Ovary (tissue), 9 donors: ENCODE data around the gene AP1S3. TPM values are rescaled to one million over a fixed set of nuclear protein-coding genes. Genes with fewer than 3 reads are reported as not detected.

Experiments used
- DNase-seq, 5 donors: peaks; one replicate each; pipeline ENCODE4 v3.0.0-alpha.2; 2019 to 2020
- H3K27ac ChIP-seq, 2 donors: fragments of 200-600 bp; one replicate each; pipeline versions ENCODE4 v1.5.1 to v1.8.0; 2019 to 2022
- H3K27me3 ChIP-seq: fragments of 200-600 bp; one replicate; pipeline ENCODE4 v1.8.0; 2022
- H3K36me3 ChIP-seq: fragments of 200-600 bp; sonication (generic); one replicate; pipeline ENCODE4 v1.5.1; 2019
- H3K4me1 ChIP-seq: one replicate; pipeline ENCODE4 v1.8.1; 2013; ENCODE audit warnings: mild to moderate bottlenecking, moderate library complexity; ENCODE audit not compliant: insufficient read depth
- H3K4me3 ChIP-seq: fragments of 200-600 bp; sonication (generic); one replicate; pipeline ENCODE4 v1.5.1; 2017
- H3K9me3 ChIP-seq, 2 donors: fragments of 200-600 bp in 1 of 2; sonication (generic) in 1 of 2; one replicate each; pipeline versions ENCODE4 v1.5.1 to v1.8.1; 2013 to 2019; ENCODE audit warnings: mild to moderate bottlenecking in 1 of 2, moderate library complexity in 1 of 2
- CTCF ChIP-seq, 3 donors: fragments of 450-650 bp in 2 of 3; fragments of 200-600 bp in 1 of 3; IDR thresholded peaks; one replicate each; pipeline versions ENCODE4 v1.5.1 to v1.8.0; 2016 to 2022; ENCODE audit warnings: antibody characterized with exemption in 3 of 3, mild to moderate bottlenecking in 1 of 3
- EP300 ChIP-seq: sonication (generic); formaldehyde crosslinking; IDR thresholded peaks from one replicate; pipeline ENCODE4 v1.6.1; 2017; ENCODE audit warnings: antibody characterized with exemption
- POLR2A ChIP-seq: fragments of 450-650 bp; IDR thresholded peaks from one replicate; pipeline ENCODE4 v1.6.1; 2017; ENCODE audit warnings: antibody characterized with exemption, mild to moderate bottlenecking, moderate library complexity
- WGBS, 3 donors: extraction: QIAGEN DNeasy Blood & Tissue Kit in 1 of 3; methylation state at CpG; one replicate each; pipeline versions ENCODE4 v1.1.5 to v1.1.7; 2013 to 2017; 5-methylcytosine and 5-hydroxymethylcytosine counted together
- intact Hi-C, 4 donors: fragments of 100-400 bp; cut with DNase I; formaldehyde crosslinking; loops; one replicate each; pipeline versions ENCODE4 v1.11.0 to v1.15.1; 2022 to 2023
- polyA plus RNA-seq, 2 donors: library from polyadenylated mRNA; stranded (reverse); fragments of 200-250 nt in 1 of 2; fragments of 350-450 nt in 1 of 2; fragmentation: Illumina TruSeq in 1 of 2; extraction: RNeasy Lipid Tissue Mini Kit (QIAGEN cat#74804) in 1 of 2; gene quantifications; one replicate each; pipeline ENCODE4 v1.2.3, GENCODE V29; 2013 to 2014
- total RNA-seq, 7 donors: library from RNA; depleted of rRNA in 2 of 7; stranded (reverse); fragments of >200 nt in 2 of 7; fragmentation: NEBNext Ultra II Directional in 3 of 7; extraction: Animal tissue kit (Norgen Biotek cat#: 25700) in 3 of 7; gene quantifications; one replicate each; pipeline versions ENCODE4 v1.1.0 to v1.2.4, GENCODE V29; 2016 to 2023
- donor health status: DM: no; HTN: no; CAD: no; lungs with moderate emphysema.
- donor health status: DM: no; HTN: no; CAD: no.
- donor health status: Bipolar disorder and iron deficiency.
- donor health status: DM: yes; HTN: yes; CAD: no.
- donor health status: DM: no; HTN: no; CAD: no.
- donor health status: DM: yes; HTN: yes; CAD: no.

The AP1S3 gene
- total and polyA plus RNA-seq, 9 donors, result 0.46 to 16.8 (median 1.3) TPM

- no peak for TF ChIP-seq POLR2A
- no peak for TF ChIP-seq EP300
- no peak for TF ChIP-seq CTCF (IDR thresholded peaks at IDR 0.05)
- Histone ChIP-seq H3K9me3 (no peaks in the 10 kb centered on the region), H3K4me1 (peaks cover 1% of the 10 kb centered on the region), H3K27ac (no peak overlapping the region), H3K36me3 (no peaks in the 10 kb centered on the region), H3K4me3 (no peak overlapping the region), H3K27me3 (no peaks in the 10 kb centered on the region)
- no peak for DNase-seq
- intact Hi-C loops, result loop anchor here in 1 of 4 donors (5.0 kb wide), 1 partner anchor 341 kb away; no protein-coding TSS in a partner anchor
- 92 to 97% (median 93%) methylated on average over 2 of the region's 2 CpGs for WGBS, 3 donors
Measured at GRCh38 chr2:223746611-223747010, 90.8 kb downstream of the AP1S3 start.

- Histone ChIP-seq H3K9me3 (no peaks in the 10 kb centered on the region), H3K27me3 (no peaks in the 10 kb centered on the region), H3K4me3 (no peak overlapping the region), H3K27ac (no peak overlapping the region), H3K36me3 (no peaks in the 10 kb centered on the region), H3K4me1 (peaks cover 1% of the 10 kb centered on the region)
- TF ChIP-seq CTCF (IDR thresholded peaks at IDR 0.05) (no peak), POLR2A (no peak), EP300 (no peak)
- intact Hi-C loops, result no loop called here
- no peak for DNase-seq
- WGBS, 3 donors, result 12 to 30% (median 30%) methylated on average over 3 of the region's 3 CpGs
Measured at GRCh38 chr2:223744580-223744979, 92.8 kb downstream of the AP1S3 start.

GRCh38 chr2:223740679-223741078, 96.7 kb downstream of the AP1S3 start:
- intact Hi-C loops, result no loop called here
- Histone ChIP-seq H3K27me3 (no peaks in the 10 kb centered on the region), H3K4me3 (no peak overlapping the region), H3K27ac (no peak overlapping the region), H3K36me3 (no peaks in the 10 kb centered on the region), H3K9me3 (no peaks in the 10 kb centered on the region), H3K4me1 (peaks cover 1% of the 10 kb centered on the region)
- WGBS, 3 donors, result 79 to 87% (median 84%) methylated on average over 5 of the region's 5 CpGs
- no peak for DNase-seq
- no peak for TF ChIP-seq POLR2A
- TF ChIP-seq CTCF (IDR thresholded peaks at IDR 0.05), result no peak
- no peak for TF ChIP-seq EP300

- H3K9me3 ChIP-seq, result no peaks in the 10 kb centered on the region
- 86 to 92% (median 90%) methylated on average over 6 of the region's 6 CpGs for WGBS, 3 donors
- no peaks in the 10 kb centered on the region for H3K36me3 ChIP-seq
- no peak overlapping the region for H3K4me3 ChIP-seq
- no peaks in the 10 kb centered on the region for H3K27me3 ChIP-seq
- DNase-seq, result no peak
- no peak for TF ChIP-seq CTCF (IDR thresholded peaks at IDR 0.05)
- no peak for TF ChIP-seq EP300
- H3K4me1 ChIP-seq, result no peaks in the 10 kb centered on the region
- H3K27ac ChIP-seq, result no peak overlapping the region
- intact Hi-C loops, result no loop called here
Measured at GRCh38 chr2:223737207-223737606, 100.2 kb downstream of the AP1S3 start.
